ENCODE measurements around the gene YARS1. TPM values are rescaled to one million over a fixed set of nuclear protein-coding genes. Genes with fewer than 3 reads are reported as not detected.

YARS1 gene
- total and polyA plus RNA-seq, 2 of the 13 experiments (the other 11 are each of a cell fraction or from before 2014, with no cell fraction given): 50.1 to 113 TPM

DNA sequence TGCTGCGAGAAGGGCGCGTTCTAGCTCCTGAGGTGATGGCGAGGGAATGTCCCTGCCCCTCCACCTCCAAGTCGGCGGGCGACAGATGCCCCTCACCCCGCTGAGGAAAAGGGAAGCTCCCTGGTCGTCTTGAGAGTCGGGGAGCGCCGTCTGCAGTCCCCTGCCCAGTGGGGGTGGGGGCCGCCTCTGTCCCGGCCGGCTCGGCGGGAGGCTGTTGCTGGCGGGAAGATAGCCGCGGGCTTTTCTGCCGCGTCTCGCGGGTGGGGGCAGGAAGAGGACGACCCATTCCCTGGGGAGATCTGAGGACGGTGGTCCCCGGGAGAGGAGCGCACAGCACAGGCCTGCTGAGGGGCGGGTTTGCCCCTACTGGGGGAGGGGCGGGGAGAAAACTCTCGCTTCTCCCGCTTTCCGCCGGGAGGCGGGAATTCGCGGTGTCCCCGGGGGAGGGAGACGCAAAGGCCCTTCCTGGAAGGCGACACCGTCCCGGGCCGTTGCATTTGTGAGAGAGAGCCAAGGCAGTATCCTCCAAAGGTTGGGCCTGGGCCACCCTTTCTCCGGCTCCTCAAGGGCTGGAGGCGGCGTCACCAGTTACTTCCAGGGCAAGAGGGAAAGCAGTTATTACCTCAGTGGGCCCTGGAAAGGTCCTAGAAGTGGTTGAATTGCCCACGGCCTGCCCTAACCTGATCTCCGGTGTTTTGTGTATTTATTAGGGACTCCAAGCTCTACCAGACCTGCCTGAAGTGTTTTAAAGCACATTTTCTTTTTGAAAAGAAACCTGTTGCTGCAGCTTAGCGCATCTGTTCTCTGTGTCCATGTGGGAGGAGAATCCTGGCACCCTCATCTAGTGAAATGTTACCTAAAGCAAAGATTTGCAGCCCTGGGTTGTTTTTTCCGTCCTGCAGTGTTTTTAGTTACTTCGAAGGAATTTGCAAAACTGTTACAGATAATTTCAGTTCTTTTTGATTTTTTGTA, 943 bp upstream of the YARS1 start (continued):
- TF ChIP-seq, protein P1, sequence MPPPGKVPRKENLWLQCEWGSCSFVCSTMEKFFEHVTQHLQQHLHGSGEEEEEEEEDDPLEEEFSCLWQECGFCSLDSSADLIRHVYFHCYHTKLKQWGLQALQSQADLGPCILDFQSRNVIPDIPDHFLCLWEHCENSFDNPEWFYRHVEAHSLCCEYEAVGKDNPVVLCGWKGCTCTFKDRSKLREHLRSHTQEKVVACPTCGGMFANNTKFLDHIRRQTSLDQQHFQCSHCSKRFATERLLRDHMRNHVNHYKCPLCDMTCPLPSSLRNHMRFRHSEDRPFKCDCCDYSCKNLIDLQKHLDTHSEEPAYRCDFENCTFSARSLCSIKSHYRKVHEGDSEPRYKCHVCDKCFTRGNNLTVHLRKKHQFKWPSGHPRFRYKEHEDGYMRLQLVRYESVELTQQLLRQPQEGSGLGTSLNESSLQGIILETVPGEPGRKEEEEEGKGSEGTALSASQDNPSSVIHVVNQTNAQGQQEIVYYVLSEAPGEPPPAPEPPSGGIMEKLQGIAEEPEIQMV (CRISPR knock-in tag; IDR thresholded peaks at IDR 0.05; ENCODE audit: low read depth): no peak
- TF ChIP-seq, protein P2, sequence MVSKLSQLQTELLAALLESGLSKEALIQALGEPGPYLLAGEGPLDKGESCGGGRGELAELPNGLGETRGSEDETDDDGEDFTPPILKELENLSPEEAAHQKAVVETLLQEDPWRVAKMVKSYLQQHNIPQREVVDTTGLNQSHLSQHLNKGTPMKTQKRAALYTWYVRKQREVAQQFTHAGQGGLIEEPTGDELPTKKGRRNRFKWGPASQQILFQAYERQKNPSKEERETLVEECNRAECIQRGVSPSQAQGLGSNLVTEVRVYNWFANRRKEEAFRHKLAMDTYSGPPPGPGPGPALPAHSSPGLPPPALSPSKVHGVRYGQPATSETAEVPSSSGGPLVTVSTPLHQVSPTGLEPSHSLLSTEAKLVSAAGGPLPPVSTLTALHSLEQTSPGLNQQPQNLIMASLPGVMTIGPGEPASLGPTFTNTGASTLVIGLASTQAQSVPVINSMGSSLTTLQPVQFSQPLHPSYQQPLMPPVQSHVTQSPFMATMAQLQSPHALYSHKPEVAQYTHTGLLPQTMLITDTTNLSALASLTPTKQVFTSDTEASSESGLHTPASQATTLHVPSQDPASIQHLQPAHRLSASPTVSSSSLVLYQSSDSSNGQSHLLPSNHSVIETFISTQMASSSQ (IDR thresholded peaks at IDR 0.05; ENCODE audit: low read depth): no peak
- TF ChIP-seq, protein P2 (CRISPR knock-in tag; IDR thresholded peaks at IDR 0.05; ENCODE audit: borderline replicate concordance): no peak
- TF ChIP-seq, protein P3, sequence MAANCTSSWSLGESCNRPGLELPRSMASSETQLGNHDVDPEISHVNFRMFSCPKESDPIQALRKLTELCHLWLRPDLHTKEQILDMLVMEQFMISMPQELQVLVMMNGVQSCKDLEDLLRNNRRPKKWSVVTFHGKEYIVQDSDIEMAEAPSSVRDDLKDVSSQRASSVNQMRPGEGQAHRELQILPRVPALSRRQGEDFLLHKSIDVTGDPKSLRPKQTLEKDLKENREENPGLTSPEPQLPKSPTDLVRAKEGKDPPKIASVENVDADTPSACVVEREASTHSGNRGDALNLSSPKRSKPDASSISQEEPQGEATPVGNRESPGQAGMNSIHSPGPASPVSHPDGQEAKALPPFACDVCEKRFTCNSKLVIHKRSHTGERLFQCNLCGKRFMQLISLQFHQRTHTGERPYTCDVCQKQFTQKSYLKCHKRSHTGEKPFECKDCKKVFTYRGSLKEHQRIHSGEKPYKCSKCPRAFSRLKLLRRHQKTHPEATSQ (CRISPR knock-in tag; IDR thresholded peaks at IDR 0.05; ENCODE audit: borderline replicate concordance): no peak
- TF ChIP-seq ZNF260 (CRISPR knock-in tag; IDR thresholded peaks at IDR 0.05; ENCODE audit: borderline replicate concordance, low read depth) (no peak), RAD21 (CRISPR knock-in tag; IDR thresholded peaks at IDR 0.05) (no peak), ZNF24 (IDR thresholded peaks at IDR 0.05) (no peak), SMARCE1 (IDR thresholded peaks at IDR 0.05; ENCODE audit: borderline replicate concordance) (no peak), KAT8 (CRISPR knock-in tag; IDR thresholded peaks at IDR 0.05) (no peak), MBNL3 (CRISPR knock-in tag; conservative IDR thresholded peaks at IDR 0.05) (no peak), ZFP36 (IDR thresholded peaks at IDR 0.05; ENCODE audit: borderline replicate concordance, low read depth, low read length, partially characterized antibody) (no peak), ZNF124 (CRISPR knock-in tag; IDR thresholded peaks at IDR 0.05) (no peak; the same call in 1 of the 2 replicates), ZBTB1 (CRISPR knock-in tag; IDR thresholded peaks at IDR 0.05; ENCODE audit: borderline replicate concordance) (no peak)
- TF ChIP-seq, protein P4, sequence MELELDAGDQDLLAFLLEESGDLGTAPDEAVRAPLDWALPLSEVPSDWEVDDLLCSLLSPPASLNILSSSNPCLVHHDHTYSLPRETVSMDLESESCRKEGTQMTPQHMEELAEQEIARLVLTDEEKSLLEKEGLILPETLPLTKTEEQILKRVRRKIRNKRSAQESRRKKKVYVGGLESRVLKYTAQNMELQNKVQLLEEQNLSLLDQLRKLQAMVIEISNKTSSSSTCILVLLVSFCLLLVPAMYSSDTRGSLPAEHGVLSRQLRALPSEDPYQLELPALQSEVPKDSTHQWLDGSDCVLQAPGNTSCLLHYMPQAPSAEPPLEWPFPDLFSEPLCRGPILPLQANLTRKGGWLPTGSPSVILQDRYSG (CRISPR knock-in tag; IDR thresholded peaks at IDR 0.05): no peak
- TF ChIP-seq, protein P5, sequence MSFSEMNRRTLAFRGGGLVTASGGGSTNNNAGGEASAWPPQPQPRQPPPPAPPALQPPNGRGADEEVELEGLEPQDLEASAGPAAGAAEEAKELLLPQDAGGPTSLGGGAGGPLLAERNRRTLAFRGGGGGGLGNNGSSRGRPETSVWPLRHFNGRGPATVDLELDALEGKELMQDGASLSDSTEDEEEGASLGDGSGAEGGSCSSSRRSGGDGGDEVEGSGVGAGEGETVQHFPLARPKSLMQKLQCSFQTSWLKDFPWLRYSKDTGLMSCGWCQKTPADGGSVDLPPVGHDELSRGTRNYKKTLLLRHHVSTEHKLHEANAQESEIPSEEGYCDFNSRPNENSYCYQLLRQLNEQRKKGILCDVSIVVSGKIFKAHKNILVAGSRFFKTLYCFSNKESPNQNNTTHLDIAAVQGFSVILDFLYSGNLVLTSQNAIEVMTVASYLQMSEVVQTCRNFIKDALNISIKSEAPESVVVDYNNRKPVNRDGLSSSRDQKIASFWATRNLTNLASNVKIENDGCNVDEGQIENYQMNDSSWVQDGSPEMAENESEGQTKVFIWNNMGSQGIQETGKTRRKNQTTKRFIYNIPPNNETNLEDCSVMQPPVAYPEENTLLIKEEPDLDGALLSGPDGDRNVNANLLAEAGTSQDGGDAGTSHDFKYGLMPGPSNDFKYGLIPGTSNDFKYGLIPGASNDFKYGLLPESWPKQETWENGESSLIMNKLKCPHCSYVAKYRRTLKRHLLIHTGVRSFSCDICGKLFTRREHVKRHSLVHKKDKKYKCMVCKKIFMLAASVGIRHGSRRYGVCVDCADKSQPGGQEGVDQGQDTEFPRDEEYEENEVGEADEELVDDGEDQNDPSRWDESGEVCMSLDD (CRISPR knock-in tag; IDR thresholded peaks at IDR 0.05; ENCODE audit: borderline replicate concordance): no peak
- TF ChIP-seq, protein P6, sequence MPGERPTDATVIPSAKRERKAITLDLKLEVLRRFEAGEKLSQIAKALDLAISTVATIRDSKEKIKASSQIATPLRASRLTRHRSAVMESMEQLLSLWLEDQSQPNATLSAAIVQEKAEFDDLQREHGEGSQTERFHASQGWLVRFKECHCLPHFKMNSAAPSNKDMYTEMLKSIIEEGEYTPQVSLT (CRISPR knock-in tag; IDR thresholded peaks at IDR 0.05; ENCODE audit: borderline replicate concordance, low read depth): no peak

Measured in HepG2 (cell line).